DMS 273 treated with DMSO at 0.1 percent for 48 hours (cell line): ENCODE results near the gene CBLB.

Experiments
- DNase-seq: peaks from one replicate; lab custom pipeline; 2025; lab: John Stamatoyannopoulos, UW

CBLB gene

DNA sequence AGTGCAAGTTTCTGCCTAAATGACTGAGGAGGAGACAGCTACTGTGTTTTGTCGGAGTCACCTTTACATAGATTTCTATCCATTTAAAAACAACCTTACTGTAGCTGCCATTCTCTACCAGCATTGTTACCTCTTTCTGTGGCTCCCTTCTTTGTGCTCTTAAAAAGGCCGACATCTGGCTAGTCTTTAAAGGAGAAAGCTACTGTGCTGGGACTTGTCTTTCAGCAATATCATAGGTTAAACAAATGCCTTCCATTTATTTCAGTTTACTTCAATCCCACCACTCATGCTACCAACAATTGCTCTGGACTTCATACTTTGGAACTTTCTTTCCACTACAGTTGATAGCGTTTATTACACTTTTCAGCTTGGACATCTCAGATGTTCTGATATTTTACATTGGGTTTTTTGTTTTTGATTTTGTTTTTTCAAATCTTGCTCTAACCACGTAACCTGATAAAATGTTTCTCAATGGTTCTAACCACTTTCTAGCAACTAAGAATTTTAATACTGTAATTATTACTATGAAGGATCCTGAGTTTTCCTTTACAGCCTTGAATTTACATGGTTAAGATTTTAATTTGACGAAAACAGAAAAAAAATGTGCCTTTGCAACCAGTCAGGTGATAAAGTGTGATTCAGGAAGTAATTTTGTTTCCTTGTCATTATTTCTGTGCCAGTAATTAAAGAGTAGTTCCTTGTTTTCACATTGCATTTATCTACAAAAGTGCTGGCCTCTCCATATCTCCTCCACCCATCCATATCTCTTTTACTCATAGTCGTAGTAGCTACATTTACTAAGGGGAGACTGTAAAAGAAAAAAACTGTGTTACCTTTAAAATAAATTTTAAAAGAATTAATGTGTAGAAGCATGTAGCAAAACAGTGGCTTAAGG is 1.3 kb upstream of the CBLB start:
- DNase-seq: peak; percentile 26

DNA sequence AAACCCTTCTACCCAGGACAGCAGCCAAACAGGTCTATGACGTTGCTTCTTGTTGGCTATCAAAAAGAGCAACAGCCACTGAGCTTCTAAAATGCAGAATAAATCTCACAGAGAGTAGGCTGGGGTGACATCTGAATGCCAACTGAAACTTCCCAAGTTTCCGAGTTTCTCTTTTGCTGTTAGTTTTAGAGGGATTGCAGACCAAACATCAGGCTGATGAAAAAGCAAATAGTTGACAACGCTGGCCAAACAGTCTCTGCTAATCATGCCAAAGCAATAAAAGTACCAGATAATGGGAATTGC is 670 bp upstream of the CBLB start:
- no peak for DNase-seq

DNA sequence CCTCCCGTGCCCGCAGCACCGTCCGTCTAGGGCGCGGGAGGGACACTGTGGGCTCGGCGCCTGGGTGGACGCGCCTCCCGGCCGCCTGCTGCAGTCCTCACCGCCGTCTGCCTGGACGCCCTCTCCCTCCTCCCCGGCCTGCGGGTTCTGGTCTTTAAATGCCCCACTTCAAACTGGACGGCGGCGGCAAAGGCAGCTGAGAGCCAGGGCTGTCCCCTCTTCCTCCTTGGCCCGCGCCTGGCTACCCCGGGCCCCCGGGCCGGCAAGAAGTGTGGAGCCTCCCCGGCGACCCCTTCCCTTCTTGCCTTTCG is 426 bp downstream of the CBLB start:
- DNase-seq: no peak

DNA sequence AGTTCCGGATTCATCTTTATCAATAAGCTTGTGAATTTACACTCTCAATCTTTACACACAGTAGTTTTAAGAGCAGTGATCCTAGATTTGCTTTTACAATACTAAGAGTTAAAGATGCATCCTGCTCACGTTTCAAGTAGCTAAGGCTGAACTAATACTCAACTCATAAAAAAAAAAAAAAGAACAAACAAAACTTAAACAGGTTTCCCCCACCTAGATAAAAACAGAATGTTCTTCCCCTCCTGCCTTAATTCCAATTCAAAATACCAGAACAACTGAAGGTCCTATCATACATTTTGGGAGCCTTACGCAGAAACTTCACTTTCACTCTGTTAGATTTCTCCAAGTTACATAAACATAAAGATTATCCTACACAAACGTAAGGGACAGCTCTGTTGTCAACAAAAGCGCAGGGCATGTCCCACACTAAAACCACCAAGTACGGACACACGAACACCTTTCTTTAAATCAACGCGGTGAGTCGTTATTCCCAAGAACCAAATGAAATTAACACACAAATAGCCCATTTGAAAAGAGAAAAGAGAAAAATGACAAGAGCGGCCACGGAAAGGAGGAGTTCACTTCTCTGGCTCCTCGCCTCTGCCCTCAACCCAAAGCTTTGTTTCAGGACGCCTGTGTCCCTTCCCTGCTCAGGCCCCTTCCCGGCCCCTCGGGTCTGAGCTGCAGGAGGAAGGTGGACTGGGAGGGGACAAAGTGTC is 941 bp downstream of the CBLB start:
- no peak for DNase-seq

DNA sequence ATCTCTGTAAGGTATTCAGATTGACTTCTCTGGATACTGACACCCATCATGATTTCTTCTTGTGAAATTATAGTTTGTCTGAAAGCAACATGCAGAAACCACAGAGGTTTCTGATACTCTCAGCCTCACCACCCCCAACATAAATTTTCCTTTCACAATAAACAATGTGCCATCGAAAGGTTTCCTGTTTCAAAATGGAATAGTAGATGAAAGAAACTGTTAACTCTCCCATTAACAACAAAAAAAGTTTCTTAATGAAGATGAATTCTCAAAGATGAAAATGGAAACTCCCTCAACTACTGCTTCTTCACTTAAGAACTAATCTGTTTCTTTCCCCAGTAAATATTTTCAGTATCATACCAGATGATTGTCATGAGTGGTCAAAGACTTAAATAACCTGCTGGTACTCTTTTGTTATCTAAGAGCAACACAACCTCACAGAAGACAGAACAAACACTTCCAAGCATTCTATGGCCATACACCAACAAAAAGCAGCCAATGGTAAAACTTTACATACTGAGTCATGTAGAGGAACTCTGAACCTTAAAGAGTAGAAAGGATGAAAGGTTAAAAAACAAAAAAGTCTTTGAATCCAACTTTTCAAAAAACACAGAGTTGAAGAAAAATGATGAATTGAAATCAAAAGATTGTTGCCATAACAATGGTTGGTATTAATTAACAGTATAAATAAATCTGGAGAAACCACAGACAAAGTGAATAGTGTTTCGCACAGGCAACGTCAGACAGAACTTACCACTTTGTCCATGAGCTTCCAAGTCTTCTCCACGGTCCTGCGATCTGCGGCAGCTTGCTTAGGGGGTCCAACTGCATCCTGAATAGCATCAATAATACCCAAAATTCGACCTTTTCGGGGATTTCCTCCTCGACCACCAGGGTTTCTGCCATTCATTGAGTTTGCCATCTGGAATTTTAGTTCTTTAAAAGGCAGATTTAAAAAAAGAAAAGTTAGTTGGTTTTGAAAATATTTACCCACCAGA is 1.9 kb downstream of the CBLB start:
- no peak for DNase-seq

DNA sequence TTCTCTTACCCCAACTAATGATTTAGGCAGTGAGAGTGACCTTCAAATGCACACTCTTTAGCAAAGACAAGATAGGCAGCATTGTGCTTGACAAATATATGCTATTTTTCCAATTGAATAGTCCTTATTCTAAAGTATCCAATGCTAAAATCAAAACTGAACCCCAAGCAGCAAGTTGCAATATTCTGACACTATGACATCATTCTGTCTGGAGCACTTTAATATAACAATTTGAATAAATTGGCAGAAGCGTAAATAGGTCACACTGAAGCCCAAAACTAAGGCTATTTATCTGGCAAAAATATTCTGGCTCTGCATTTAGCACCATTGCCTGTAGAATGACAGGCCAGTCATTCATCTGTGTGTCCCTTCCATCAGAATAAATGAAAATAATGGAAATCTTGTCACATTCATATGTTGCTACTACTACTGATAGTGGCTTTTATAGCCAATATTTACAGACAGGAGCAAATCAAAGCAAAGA is 2.9 kb downstream of the CBLB start:
- DNase-seq: no peak

DNA sequence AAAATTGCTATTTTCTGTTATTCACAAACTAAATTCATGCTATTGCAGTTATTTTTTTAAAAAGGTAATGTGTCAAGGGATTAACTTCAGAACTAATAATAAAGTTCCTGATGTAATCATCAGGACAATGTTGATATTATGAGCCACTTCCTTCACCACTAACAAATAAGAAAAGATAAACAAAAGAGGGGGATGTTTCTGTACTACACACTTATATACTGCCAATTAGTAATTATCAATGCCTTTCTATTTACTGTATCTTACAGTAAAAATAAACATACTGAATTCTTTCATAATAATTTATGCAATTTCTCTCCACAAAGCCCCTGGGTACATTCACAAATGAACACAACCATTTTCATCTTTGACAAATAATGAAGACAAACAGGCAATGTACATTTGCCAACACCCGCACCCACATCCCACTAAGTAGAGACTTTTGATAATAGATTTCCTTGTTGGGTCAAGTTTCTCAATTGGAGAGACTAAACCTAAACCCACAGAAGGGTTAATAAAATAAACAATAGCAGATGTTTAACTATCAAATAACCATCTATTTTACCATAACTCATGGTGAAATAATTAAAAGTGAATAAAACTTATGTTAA is 3.7 kb downstream of the CBLB start:
- DNase-seq: no peak

DNA sequence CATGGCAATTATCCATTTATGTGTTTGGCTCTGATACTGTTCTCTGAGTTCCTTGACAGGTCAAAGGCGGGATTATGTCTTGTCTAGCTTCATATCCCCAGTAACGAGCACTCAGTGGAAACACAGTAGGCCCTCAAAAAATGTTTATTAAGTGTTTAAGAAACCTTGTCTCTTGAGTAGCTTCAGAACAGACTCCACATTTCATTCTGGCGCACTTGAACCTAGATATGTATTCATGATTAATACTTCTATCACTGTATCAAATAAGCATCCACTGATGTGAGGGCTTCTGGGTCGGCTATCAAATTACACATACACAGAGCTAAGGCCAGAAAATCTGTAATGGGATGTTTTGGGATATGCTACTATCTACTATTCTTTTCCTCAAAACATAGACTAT is 4.6 kb downstream of the CBLB start:
- no peak for DNase-seq

DNA sequence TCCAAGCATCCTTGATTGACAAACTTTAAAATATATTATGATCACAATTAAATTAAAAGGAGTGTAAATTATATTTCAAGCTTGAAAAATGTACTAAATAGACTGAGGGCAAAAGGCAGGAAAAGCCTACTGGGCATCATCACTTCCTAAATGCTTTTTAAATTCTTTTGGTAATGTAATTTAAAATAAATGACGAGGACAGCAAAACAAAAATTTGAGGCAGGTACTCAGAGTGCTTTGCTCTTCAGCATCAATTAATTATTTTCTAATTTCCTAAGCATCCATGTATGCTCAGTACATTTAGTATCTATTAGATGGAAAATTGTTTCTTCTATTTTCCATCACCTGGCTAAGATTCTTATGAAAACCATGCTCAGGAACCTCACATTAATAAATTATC is 5.2 kb downstream of the CBLB start:
- DNase-seq: no peak

DNA sequence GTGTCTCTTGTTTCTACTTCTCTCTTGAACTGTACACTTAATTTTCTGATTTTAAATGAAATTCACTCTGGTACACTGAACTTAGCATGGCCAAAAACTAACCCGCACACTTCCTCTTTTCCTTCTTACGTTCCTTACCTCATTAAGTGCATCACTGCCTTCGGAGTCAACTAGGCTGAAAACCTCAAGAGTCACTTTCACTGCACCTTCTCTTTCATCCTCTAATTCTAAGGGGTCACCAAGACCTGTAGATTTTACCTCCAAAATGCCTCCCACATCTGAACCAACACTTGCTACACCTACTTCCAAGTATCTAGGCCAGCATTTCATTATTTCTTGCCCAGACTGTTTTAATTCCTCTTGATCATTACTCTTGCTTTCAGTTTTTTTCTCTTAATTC is 6.6 kb downstream of the CBLB start:
- no peak for DNase-seq

DNA sequence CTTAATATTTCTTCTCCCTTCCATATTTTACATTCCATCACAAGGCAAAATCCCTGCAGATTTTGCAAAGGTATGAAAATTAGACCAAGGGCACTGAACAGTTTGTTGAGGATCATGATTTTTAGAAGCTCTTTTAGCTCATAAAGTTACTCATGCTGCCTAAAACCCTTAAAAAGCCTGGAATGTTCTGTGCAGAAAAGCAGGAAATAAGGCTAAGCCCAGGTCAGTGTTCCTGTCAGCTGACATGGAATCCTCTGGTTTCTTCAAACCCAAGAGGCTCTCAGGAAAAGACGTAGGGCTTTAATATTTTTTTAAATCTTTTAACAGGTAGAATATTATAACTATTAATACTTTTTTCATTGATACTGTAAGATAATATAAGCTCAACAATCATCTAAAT is 8.2 kb downstream of the CBLB start:
- no peak for DNase-seq

DNA sequence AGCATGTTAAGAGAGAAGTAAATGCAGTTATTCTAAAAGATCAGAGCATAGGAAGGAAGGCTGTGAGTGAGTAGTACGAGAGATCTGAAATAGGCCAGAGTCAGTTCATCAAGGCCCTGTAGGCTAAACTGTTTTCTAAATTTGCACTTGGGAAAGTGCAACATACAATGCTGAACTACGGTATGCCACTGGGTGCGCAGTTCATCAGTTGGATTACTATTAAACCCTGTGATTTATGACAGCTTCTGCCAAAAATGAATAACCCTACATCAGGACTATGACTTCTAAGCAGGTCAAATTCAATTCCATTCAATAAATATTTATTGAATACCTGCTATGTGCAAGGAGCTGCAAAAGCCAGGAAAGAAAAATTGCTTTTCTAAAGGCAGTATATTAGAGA is 10.8 kb downstream of the CBLB start:
- no peak for DNase-seq

DNA sequence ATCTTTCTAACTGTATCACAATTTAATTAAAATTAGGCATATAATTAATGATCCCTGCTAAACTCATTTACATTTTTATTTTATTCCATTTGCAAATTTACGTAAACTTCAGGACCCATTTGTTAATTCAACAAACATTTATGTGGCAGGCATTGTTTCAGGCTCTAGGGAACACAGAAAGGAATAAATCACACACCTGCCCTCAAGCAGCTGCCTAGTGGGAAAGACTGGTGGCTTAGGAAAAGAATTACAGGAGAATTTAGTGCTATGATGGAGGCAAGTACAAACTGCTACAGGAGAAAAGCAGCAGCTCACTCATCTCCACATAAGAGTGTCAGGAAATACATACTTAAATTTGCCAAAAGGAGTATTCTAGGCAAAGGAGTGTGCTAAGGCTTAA is 11.2 kb downstream of the CBLB start:
- no peak for DNase-seq

DNA sequence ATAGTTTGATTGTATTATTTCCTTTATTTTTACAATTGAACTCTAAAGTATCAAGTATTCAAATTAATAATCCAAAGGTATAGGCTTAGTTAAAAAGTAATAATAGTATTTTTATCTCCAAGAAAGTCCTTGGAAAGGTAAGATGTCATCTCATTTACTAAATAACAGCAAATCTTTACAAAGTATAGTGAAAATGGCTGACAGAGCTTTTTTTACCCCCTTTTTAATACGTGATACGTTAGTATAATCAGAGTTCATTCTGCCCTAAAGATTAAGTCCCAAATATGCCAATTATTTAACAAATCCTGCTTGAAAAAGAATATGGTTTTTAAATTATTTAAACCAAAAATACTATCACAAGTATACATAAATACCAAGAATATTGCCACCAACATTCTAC is 12.2 kb downstream of the CBLB start:
- no peak for DNase-seq

DNA sequence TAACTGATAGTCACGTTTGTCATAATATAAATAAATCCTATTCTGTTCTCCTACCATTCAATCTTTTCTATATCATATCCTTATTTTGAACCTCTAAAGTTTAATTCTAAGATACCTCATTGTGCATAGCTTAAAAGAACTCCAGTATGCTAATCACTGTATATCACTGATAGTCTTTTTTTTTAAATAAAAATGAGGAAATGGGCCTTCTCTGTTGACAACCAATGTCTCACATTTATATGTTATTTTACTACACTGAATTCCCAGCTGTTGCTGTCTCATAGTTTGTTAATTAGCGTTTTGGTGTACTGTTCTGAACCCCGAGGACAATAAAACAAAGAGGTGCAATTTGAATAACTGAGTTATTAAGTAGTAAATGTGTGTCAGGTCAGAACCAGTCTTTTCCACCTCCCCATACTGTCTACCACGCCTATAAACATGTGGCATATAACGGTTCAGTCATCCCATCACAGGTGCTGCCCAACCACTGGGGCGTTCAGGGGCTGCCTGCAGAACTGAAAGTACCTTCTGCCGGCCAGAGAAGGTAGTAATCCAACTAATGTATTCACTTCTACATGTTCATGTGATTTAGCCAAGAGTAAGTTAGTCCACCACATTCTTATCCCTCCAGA is 14.9 kb downstream of the CBLB start:
- DNase-seq: no peak

DNA sequence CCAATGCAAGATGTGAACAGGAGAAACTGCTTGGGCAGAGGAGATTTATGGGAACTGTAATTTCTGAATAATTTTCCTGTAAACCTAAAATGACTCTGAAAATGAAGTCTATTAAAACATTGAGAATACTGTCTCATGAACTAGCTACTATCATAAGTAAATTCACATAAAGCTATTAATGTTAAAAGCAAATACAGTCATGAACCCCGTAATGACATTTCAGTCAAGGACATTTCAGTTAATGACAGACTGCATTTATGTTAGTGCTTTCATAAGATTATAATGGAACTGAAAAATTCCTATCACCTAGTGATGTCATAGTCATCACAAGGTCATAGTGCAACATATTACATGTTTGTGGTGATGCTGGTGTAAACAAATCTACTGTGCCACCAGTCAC is 17.2 kb downstream of the CBLB start:
- no peak for DNase-seq

DNA sequence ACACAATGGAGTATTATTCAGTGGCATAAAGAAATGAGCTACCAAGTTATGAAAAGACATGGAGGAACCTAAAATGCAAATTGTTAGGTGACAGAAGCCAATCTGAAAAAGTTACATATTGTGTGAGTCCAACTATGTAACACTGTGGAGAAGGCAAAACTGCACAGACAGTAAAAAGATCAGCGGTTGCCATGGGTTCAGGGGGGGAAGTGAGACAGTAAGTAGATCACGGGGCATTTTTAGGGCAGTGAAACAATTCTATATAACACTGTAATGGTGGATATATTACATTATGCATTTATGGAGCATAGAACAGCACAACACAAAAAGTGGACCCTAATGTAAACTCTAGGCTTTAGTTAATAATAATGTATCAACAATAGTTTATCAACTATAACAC is 17.6 kb downstream of the CBLB start:
- no peak for DNase-seq

DNA sequence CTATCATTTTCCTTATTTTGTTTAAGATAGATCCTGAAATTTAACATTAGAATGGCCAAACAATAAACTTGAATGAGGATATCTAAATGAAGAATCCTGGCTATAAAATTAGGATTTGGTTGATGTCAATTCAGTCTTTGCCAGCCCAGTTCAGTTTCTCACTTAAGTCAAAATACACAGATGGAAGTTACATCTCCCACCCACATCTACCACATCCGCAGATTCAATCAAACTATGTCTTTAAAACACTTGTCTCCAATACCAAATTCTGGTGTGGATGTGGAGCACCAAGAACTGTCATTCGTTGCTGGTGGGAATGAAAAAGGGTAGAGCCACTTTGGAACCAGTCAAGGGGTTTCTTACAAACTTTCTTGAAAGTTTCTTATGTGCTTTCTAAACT is 18.2 kb downstream of the CBLB start:
- no peak for DNase-seq

DNA sequence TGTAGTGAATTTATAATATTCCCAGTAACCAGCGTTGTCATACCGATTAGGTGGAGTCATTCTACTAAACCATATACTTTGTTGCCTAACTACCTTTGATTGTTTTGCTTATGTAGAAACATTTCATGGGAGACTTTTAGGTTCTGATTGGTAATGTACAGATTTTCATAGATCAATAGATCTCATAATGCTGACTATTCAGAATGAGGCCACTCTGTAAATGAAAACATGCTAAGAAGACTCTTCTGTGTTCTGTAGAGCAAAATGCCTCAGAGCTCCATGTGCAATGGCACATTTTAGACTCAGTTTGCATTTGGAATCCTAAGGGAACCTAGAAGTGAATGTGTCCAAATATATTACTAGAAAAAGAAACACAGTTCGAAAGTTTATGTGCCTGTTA is 20.0 kb downstream of the CBLB start:
- no peak for DNase-seq

DNA sequence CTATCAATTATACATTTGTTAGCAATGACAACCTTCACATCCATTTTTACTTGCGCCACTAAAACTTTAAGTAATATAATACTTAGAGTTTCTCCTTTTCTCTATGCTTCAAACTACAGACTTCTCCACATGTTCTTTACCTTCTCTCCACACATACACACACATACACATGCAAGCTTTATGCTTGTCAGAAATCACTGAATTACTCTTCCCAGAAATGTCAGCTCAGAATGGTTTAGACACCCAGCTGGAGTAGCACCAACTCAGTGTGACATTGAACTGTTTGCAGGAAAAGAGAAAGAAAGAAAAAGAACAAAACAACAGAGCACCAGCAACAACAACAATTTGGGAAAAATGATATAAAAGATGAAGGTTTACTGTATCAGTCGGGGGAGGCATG is 20.9 kb downstream of the CBLB start:
- no peak for DNase-seq

DNA sequence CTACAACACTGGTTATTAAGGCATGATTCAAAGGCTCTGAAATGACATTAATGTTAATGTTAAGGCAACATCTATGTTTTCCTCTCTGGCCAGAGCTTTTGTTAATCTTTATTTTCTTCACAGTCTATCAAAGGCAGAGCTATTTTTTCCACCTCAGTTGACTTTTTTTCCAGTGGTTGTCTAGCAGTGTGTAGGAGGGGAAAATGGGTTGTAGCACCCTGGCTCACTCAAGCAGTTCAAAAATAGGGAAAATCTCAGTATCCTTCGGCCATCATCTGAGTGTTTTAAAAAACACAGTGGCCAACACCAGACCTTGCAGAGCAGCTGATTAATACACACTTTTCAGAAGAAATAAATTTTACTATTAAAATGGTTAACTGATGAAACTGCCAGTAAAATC is 21.4 kb downstream of the CBLB start:
- DNase-seq: no peak

DNA sequence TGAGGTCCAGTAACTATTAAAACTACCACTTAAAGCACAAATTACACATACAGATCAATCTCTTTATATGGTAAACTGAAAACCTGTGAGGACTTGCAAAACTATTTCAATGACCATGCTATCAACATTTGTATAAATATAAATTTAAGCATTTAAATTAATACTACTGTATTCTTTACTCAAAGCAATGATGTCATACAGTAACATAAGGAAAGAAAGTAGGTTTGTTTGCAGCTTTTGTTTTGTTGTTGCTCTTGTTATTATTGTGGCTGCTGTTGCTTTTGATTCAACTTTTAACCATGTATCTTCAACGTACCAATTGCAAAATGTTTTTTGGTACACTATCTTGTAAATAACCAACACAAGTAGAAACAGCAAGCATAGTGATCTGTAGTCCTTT is 22.0 kb downstream of the CBLB start:
- DNase-seq: no peak
